Lower leg skin (tissue), 3 donors: ENCODE data around the gene TSPAN31.

Experiments
- POLR2A ChIP-seq, 2 donors: fragments of 450-650 bp; IDR thresholded peaks; one replicate each; pipeline ENCODE4 v1.6.1; 2016 to 2017; ENCODE audit warnings: antibody characterized with exemption in 2 of 2, mild to moderate bottlenecking in 1 of 2, moderate library complexity in 1 of 2
- TF ChIP-seq, protein P1 (sequence below), 3 donors: fragments of 450-650 bp; IDR thresholded peaks; one replicate each; pipeline ENCODE4 v1.5.1; 2016; ENCODE audit warnings: antibody characterized with exemption in 3 of 3, mild to moderate bottlenecking in 3 of 3, moderate library complexity in 2 of 3

GRCh38 chr12:57769594-57769993 lies 24.8 kb downstream of the TSPAN31 start:
- TF ChIP-seq, protein P1, sequence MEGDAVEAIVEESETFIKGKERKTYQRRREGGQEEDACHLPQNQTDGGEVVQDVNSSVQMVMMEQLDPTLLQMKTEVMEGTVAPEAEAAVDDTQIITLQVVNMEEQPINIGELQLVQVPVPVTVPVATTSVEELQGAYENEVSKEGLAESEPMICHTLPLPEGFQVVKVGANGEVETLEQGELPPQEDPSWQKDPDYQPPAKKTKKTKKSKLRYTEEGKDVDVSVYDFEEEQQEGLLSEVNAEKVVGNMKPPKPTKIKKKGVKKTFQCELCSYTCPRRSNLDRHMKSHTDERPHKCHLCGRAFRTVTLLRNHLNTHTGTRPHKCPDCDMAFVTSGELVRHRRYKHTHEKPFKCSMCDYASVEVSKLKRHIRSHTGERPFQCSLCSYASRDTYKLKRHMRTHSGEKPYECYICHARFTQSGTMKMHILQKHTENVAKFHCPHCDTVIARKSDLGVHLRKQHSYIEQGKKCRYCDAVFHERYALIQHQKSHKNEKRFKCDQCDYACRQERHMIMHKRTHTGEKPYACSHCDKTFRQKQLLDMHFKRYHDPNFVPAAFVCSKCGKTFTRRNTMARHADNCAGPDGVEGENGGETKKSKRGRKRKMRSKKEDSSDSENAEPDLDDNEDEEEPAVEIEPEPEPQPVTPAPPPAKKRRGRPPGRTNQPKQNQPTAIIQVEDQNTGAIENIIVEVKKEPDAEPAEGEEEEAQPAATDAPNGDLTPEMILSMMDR (IDR thresholded peaks at IDR 0.05), result no peak
- TF ChIP-seq POLR2A (IDR thresholded peaks at IDR 0.05), result no peak
